ENCODE data around the gene ADORA2A.

The ADORA2A gene

DNA sequence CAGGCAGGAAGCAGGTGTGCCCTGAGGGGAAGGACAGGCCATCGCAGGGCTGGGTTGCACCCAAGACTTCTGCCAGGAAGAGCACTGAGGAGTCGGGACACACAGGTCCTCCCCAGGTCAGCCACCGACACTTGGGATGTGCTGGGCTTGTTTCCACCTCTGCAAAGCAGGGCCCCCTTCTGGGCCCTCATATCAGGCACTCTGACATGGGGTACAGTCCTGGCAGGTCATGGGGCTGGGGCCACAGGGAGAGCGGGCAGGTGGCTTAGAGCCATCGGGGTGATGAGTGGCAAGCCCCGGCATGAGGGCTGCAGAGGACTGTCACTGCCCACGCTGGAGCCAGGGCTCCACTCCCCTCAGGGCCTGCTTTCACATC lies 7.9 kb upstream of the ADORA2A start:
- WGBS (ENCODE audit: extremely low coverage, insufficient coverage, insufficient read length) = no CpG with 5 or more reads among the region's 7 CpGs
- Histone ChIP-seq H3K4ac (ENCODE audit: low read depth, low read length) (no peak overlapping the region), H2BK12ac (ENCODE audit: low read length) (no peak overlapping the region), H3K4me3 (ENCODE audit: low read depth, low read length) (no peak overlapping the region), H3K79me2 (ENCODE audit: control insufficient read depth, insufficient read depth, low read length, poor library complexity) (no peaks in the 10 kb centered on the region), H2BK120ac (ENCODE audit: insufficient read depth, low read length, poor library complexity) (no peak overlapping the region), H2AK5ac (ENCODE audit: low read length) (no peak overlapping the region), H2AFZ (ENCODE audit: insufficient read depth, low read length, poor library complexity) (no peak overlapping the region), H2BK5ac (ENCODE audit: low read depth, low read length, poor library complexity) (no peak overlapping the region), H3K4me2 (ENCODE audit: low read length) (no peak overlapping the region), H3K79me1 (ENCODE audit: low read length) (no peaks in the 10 kb centered on the region), H3K23ac (ENCODE audit: low read length) (no peak overlapping the region), H4K8ac (ENCODE audit: low read depth, low read length) (no peak overlapping the region), H3K36me3 (ENCODE audit: control insufficient read depth in 1 of 2, insufficient read depth in 2 of 2, low read length in 2 of 2) (peaks cover 25 to 35% of the 10 kb centered on the region in 2 experiments), H3K14ac (ENCODE audit: low read length) (no peak overlapping the region), H3K9me3 (ENCODE audit: insufficient read depth, low read depth, low read length) (no peaks in the 10 kb centered on the region), H3K18ac (ENCODE audit: low read length) (no peak overlapping the region), H4K12ac (ENCODE audit: low read depth, low read length) (no peak overlapping the region), H3K4me1 (ENCODE audit: control insufficient read depth in 1 of 2, insufficient read depth in 2 of 2, low read length in 2 of 2) (peaks cover 5 to 7% of the 10 kb centered on the region in 2 experiments), H4K91ac (ENCODE audit: low read depth, low read length) (no peak overlapping the region), H3K9ac (ENCODE audit: low read length) (no peak overlapping the region), H3K27ac (ENCODE audit: low read depth, low read length) (no peak overlapping the region), H3K27me3 (ENCODE audit: insufficient read depth, low read length) (peaks cover 6% of the 10 kb centered on the region)
- no peak for DNase-seq

DNA sequence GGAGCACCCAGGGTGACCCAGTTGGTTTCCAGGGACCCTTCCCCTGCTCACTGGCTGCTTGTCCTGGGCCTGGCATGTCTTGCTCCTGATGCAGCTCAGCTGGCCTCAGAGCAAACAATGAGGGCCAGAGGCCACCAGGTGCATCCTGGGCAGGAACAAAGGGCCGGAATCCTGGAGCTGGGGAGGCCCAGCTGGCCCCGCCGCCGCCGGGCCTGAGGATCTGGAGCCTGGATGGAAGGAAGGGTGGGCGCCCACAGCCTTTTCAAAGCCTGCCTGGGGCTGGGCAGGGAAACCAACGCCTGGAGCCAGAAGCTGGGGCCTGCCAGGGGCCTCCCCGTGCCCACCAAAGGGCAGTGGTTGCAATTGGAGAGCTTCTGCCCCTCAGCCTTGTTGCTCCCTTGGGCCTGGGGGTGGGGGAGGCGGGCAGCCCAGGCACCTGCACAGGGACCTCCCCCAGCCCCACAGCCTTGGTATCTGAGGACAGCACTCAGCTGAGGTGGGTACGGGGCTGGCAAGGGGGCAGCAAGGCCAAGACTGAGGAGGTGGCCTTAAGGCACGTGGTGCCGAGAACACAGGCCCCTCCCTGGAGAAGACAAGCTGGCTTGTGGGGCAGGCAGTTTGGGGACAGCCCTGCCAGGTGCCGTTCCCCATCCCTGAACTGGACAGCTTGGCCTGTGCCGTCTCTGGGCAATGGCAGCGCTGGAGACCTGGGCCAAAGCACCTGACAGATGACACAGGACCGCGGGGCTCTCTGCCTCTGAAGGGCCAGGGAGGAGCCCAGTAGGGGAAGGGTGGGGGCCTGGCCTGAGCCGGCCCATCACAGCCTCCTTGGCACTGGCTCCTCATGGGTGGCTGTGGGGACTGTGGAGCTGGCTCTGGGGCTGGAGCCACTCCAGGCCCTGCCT lies 7.1 kb upstream of the ADORA2A start:
- Histone ChIP-seq H2AFZ (ENCODE audit: insufficient read depth, low read length, poor library complexity) (no peak overlapping the region), H3K79me1 (ENCODE audit: low read length) (no peaks in the 10 kb centered on the region), H2AK5ac (ENCODE audit: low read length) (no peak overlapping the region), H4K12ac (ENCODE audit: low read depth, low read length) (no peak overlapping the region), H2BK5ac (ENCODE audit: low read depth, low read length, poor library complexity) (no peak overlapping the region), H3K27me3 (ENCODE audit: insufficient read depth, low read length) (peaks cover 15% of the 10 kb centered on the region), H3K27ac (ENCODE audit: low read depth, low read length) (no peak overlapping the region), H3K79me2 (ENCODE audit: control insufficient read depth, insufficient read depth, low read length, poor library complexity) (no peaks in the 10 kb centered on the region), H3K9ac (ENCODE audit: low read length) (no peak overlapping the region), H2BK120ac (ENCODE audit: insufficient read depth, low read length, poor library complexity) (no peak overlapping the region), H3K9me3 (ENCODE audit: insufficient read depth, low read depth, low read length) (no peaks in the 10 kb centered on the region), H3K18ac (ENCODE audit: low read length) (no peak overlapping the region), H3K4me2 (ENCODE audit: low read length) (no peak overlapping the region), H4K91ac (ENCODE audit: low read depth, low read length) (no peak overlapping the region), H3K36me3 (ENCODE audit: control insufficient read depth in 1 of 2, insufficient read depth in 2 of 2, low read length in 2 of 2) (peaks cover 17 to 28% of the 10 kb centered on the region in 2 experiments), H3K23ac (ENCODE audit: low read length) (no peak overlapping the region), H3K4me3 (ENCODE audit: low read depth, low read length) (no peak overlapping the region), H4K8ac (ENCODE audit: low read depth, low read length) (no peak overlapping the region), H3K4me1 (ENCODE audit: control insufficient read depth in 1 of 2, insufficient read depth in 2 of 2, low read length in 2 of 2) (peaks cover 6 to 7% of the 10 kb centered on the region in 2 experiments), H2BK12ac (ENCODE audit: low read length) (no peak overlapping the region), H3K4ac (ENCODE audit: low read depth, low read length) (no peak overlapping the region), H3K14ac (ENCODE audit: low read length) (no peak overlapping the region)
- no peak for DNase-seq
- no CpG with 5 or more reads among the region's 18 CpGs for WGBS (ENCODE audit: extremely low coverage, insufficient coverage, insufficient read length)

DNA sequence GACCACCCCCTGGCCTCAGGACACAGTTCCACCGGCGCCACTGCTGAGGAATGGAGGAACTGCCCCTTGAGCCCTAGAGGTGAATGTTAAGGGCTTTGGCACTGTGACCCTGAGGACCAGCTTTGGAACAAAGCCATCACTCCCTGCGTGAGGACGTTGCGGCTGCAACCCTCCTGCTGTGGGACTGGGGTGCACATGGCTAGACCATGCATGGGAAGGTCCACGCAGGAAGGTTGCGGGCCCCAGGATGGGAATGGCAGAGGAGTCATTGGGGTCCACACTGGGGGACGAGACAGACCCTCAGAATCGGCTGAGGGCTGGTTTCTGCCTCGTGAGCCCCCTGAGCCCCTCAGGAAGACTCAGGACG lies 6.4 kb upstream of the ADORA2A start:
- H3K4me3 ChIP-seq (ENCODE audit: low read depth, low read length) = no peak overlapping the region
- no CpG with 5 or more reads among the region's 11 CpGs for WGBS (ENCODE audit: extremely low coverage, insufficient coverage, insufficient read length)
- H3K4me2 ChIP-seq (ENCODE audit: low read length) = no peak overlapping the region
- peaks cover 15 to 23% of the 10 kb centered on the region in 2 experiments for H3K36me3 ChIP-seq (ENCODE audit: control insufficient read depth in 1 of 2, insufficient read depth in 2 of 2, low read length in 2 of 2)
- H2BK12ac ChIP-seq (ENCODE audit: low read length) = no peak overlapping the region
- H3K79me2 ChIP-seq (ENCODE audit: control insufficient read depth, insufficient read depth, low read length, poor library complexity) = no peaks in the 10 kb centered on the region
- H3K9ac ChIP-seq (ENCODE audit: low read length) = no peak overlapping the region
- H2AFZ ChIP-seq (ENCODE audit: insufficient read depth, low read length, poor library complexity) = no peak overlapping the region
- no peak overlapping the region for H4K91ac ChIP-seq (ENCODE audit: low read depth, low read length)
- no peak overlapping the region for H2BK5ac ChIP-seq (ENCODE audit: low read depth, low read length, poor library complexity)
- H3K27me3 ChIP-seq (ENCODE audit: insufficient read depth, low read length) = peaks cover 16% of the 10 kb centered on the region
- peaks cover 6 to 7% of the 10 kb centered on the region in 2 experiments for H3K4me1 ChIP-seq (ENCODE audit: control insufficient read depth in 1 of 2, insufficient read depth in 2 of 2, low read length in 2 of 2)
- no peak overlapping the region for H3K14ac ChIP-seq (ENCODE audit: low read length)
- H3K27ac ChIP-seq (ENCODE audit: low read depth, low read length) = no peak overlapping the region
- H3K18ac ChIP-seq (ENCODE audit: low read length) = no peak overlapping the region
- no peak overlapping the region for H2AK5ac ChIP-seq (ENCODE audit: low read length)
- H3K79me1 ChIP-seq (ENCODE audit: low read length) = no peaks in the 10 kb centered on the region
- no peaks in the 10 kb centered on the region for H3K9me3 ChIP-seq (ENCODE audit: insufficient read depth, low read depth, low read length)
- no peak overlapping the region for H3K4ac ChIP-seq (ENCODE audit: low read depth, low read length)
- DNase-seq = no peak
- no peak overlapping the region for H3K23ac ChIP-seq (ENCODE audit: low read length)
- H2BK120ac ChIP-seq (ENCODE audit: insufficient read depth, low read length, poor library complexity) = no peak overlapping the region
- H4K12ac ChIP-seq (ENCODE audit: low read depth, low read length) = no peak overlapping the region
- no peak overlapping the region for H4K8ac ChIP-seq (ENCODE audit: low read depth, low read length)

DNA sequence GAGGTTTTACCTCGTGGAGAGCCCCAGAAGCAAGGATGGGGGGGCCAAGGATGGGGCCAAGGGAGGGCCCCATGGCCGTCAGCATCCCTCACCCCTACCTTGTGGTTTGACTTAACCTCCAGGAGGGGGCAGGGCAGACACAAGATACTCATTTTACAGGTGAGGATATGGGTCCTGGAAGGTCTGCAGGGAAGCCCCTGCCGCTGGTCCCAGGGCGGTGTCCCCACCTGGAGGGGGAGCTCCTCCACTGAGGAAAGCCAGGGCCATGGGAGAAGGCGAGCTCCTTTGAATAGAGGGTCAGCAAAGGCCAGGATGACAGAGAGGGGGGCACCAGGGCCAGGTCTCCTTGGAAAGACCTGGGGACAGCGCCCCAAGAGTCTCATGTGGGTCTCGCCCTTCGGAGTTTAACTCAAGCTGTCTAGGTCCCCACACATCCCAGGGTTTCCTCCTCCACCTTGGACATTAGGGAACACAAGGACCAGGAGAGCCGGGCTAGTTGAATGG lies 5.9 kb upstream of the ADORA2A start:
- peaks cover 16% of the 10 kb centered on the region for H3K27me3 ChIP-seq (ENCODE audit: insufficient read depth, low read length)
- no peak overlapping the region for H3K4me3 ChIP-seq (ENCODE audit: low read depth, low read length)

More for the DNA sequence above, 5.9 kb upstream of the ADORA2A start:
- H4K91ac ChIP-seq (ENCODE audit: low read depth, low read length) = no peak overlapping the region
- H3K4me1 ChIP-seq (ENCODE audit: control insufficient read depth in 1 of 2, insufficient read depth in 2 of 2, low read length in 2 of 2) = peaks cover 6 to 7% of the 10 kb centered on the region in 2 experiments
- H3K23ac ChIP-seq (ENCODE audit: low read length) = no peak overlapping the region
- peaks cover 11 to 17% of the 10 kb centered on the region in 2 experiments for H3K36me3 ChIP-seq (ENCODE audit: control insufficient read depth in 1 of 2, insufficient read depth in 2 of 2, low read length in 2 of 2)
- H2BK120ac ChIP-seq (ENCODE audit: insufficient read depth, low read length, poor library complexity) = no peak overlapping the region
- no peak overlapping the region for H3K9ac ChIP-seq (ENCODE audit: low read length)
- no peak overlapping the region for H2BK12ac ChIP-seq (ENCODE audit: low read length)
- no peak overlapping the region for H3K4me2 ChIP-seq (ENCODE audit: low read length)
- H3K14ac ChIP-seq (ENCODE audit: low read length) = no peak overlapping the region
- no peak overlapping the region for H2AK5ac ChIP-seq (ENCODE audit: low read length)
- H3K79me2 ChIP-seq (ENCODE audit: control insufficient read depth, insufficient read depth, low read length, poor library complexity) = no peaks in the 10 kb centered on the region
- H3K18ac ChIP-seq (ENCODE audit: low read length) = no peak overlapping the region
- WGBS (ENCODE audit: extremely low coverage, insufficient coverage, insufficient read length) = no CpG with 5 or more reads among the region's 9 CpGs
- H3K27ac ChIP-seq (ENCODE audit: low read depth, low read length) = no peak overlapping the region
- H4K8ac ChIP-seq (ENCODE audit: low read depth, low read length) = no peak overlapping the region
- H4K12ac ChIP-seq (ENCODE audit: low read depth, low read length) = no peak overlapping the region
- H3K9me3 ChIP-seq (ENCODE audit: insufficient read depth, low read depth, low read length) = no peaks in the 10 kb centered on the region
- no peak overlapping the region for H2AFZ ChIP-seq (ENCODE audit: insufficient read depth, low read length, poor library complexity)
- no peaks in the 10 kb centered on the region for H3K79me1 ChIP-seq (ENCODE audit: low read length)
- DNase-seq = peak in 1 of 2 donors; percentile 24
- H2BK5ac ChIP-seq (ENCODE audit: low read depth, low read length, poor library complexity) = no peak overlapping the region
- no peak overlapping the region for H3K4ac ChIP-seq (ENCODE audit: low read depth, low read length)

All from trophoblast cell (in vitro differentiated cells and primary cell).